SIG-M5 treated with dmso at 0.1 percent for 504 hours (cell line): ENCODE measurements around the gene MEX3D.

Experiments used
- DNase-seq: peaks from one replicate; lab custom pipeline; 2025; ENCODE audit not compliant: unreplicated experiment; lab: John Stamatoyannopoulos, UW

Gene MEX3D

GRCh38 chr19:1598777-1599459 is 30.8 kb upstream of the MEX3D start:
- no peak for DNase-seq

GRCh38 chr19:1593501-1593772 is 25.3 kb upstream of the MEX3D start:
- no peak for DNase-seq

- DNase-seq: peak; percentile 82
These were observed 24.8 kb upstream of the MEX3D start, which contains the start of gene MBD3 for GRCh38 chr19:1592755-1593500. TSS of gene MBD3 (minus strand) at chr19:1592865. CDS start at chr19:1592631, 234 bp downstream.

- peak; percentile 65 for DNase-seq
These were observed 24.1 kb upstream of the MEX3D start for GRCh38 chr19:1592024-1592754.

GRCh38 chr19:1591421-1592023 is 23.4 kb upstream of the MEX3D start:
- no peak for DNase-seq

GRCh38 chr19:1590641-1591397 is 22.7 kb upstream of the MEX3D start:
- peak; percentile 18 for DNase-seq

- no peak for DNase-seq
These were observed 19.7 kb upstream of the MEX3D start for GRCh38 chr19:1587872-1588271.

GRCh38 chr19:1585243-1585580 is 17.1 kb upstream of the MEX3D start:
- no peak for DNase-seq

- DNase-seq: no peak
These were observed 16.5 kb upstream of the MEX3D start for GRCh38 chr19:1584500-1585242.

GRCh38 chr19:1582201-1582600 is 14.1 kb upstream of the MEX3D start:
- no peak for DNase-seq

GRCh38 chr19:1580957-1581356 is 12.8 kb upstream of the MEX3D start:
- no peak for DNase-seq

GRCh38 chr19:1580382-1580781 is 12.3 kb upstream of the MEX3D start:
- DNase-seq: no peak

GRCh38 chr19:1579222-1579621 is 11.1 kb upstream of the MEX3D start:
- DNase-seq: no peak

- no peak for DNase-seq
These were observed 9.9 kb upstream of the MEX3D start for GRCh38 chr19:1577929-1578618.

GRCh38 chr19:1577090-1577928 is 9.2 kb upstream of the MEX3D start:
- DNase-seq: no peak

- DNase-seq: no peak
These were observed 8.3 kb upstream of the MEX3D start for GRCh38 chr19:1576242-1577089.

- DNase-seq: no peak
These were observed 7.5 kb upstream of the MEX3D start for GRCh38 chr19:1575323-1576241.
